Ectodermal cell (in vitro differentiated cells): ENCODE measurements around the gene NSG2.

Experiments used
- H3K27ac ChIP-seq: 2 replicates; pipeline ENCODE4 v1.7.0; 2013; ENCODE audit warnings: mild to moderate bottlenecking, low read depth, low read length; ENCODE audit not compliant: insufficient read depth, poor library complexity, severe bottlenecking
- H3K27me3 ChIP-seq: 2 replicates; pipeline ENCODE4 v1.7.0; 2013; ENCODE audit warnings: mild to moderate bottlenecking, low read length; ENCODE audit not compliant: insufficient read depth, control insufficient read depth, poor library complexity, severe bottlenecking
- H3K36me3 ChIP-seq: one replicate; pipeline ENCODE4 v1.7.0; 2013; ENCODE audit warnings: low read length; ENCODE audit not compliant: control insufficient read depth, insufficient read depth
- H3K4me1 ChIP-seq: one replicate; pipeline ENCODE4 v1.7.0; 2013; ENCODE audit warnings: low read length; ENCODE audit not compliant: control insufficient read depth, insufficient read depth
- H3K4me3 ChIP-seq: 2 replicates; pipeline ENCODE4 v1.7.0; 2013; ENCODE audit warnings: low read depth, low read length, control low read depth; ENCODE audit not compliant: insufficient read depth
- H3K9me3 ChIP-seq: 2 replicates; pipeline ENCODE4 v1.7.0; 2013; ENCODE audit warnings: mild to moderate bottlenecking, low read length, moderate library complexity; ENCODE audit not compliant: control insufficient read depth
- WGBS, 2 experiments: methylation state at CpG; one replicate each; pipeline ENCODE4 v1.1.7; 2013; ENCODE audit warnings: missing lambda C conversion rate in 2 of 2; 5-methylcytosine and 5-hydroxymethylcytosine counted together

NSG2 gene

DNA sequence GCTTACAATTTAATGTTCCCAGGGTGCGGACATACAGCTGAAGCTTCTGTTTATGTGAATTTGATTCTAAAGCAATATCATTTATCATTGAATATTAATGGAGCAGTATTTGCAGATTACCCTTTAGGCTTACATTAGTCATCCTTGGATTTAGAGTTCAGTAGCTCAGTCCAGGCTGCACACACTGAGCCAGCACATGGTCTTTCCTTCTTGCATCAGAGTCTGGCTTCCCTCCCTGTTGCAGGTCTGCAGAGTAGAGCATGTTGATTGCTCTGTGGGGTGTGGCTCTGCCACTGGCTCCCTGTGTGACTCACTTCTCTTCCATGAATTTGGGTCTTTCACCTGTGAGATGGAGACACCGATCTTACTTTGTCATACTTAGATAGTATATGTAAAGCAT is 36.8 kb downstream of the NSG2 start:
- H3K4me1 ChIP-seq = peaks cover 5% of the 10 kb centered on the region
- 86 to 100% methylated on average over 1 to 2 of the region's 2 CpGs for WGBS, 2 experiments

DNA sequence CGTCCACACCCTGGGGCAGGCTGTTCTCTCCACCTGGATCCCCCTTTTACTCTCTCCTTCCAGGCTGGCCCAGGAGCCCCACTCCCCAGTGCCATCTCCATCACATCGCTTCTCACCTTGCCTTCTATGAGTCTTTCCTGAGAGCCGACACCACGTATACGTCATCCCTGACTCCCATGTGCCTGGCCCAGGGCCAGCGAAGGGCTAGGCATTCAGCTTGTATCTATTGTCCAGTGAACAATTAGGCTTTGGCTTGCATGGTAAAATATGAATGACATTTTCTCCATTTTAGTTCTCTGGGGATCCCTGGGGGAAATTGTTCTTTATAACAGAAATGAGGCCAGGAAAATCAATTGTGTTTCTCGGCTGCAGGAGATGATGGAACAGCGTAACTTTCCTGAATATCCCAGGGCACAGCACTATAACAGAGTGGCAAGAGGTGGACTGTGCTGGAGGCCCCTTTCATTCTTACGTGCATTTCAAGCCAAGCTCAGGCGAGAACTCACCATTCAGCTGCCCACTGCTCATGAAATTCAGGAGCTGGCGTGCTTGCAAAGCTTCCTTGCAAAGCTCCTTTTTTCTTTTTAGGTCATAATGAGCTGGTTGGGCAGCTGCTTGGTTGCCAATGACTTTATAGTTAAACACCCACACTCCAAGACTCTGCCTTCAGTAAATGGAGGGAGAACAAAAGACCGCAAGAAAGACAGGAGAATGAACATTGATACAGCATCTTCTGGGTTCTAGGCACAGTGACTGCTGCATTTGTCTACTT is 37.7 kb downstream of the NSG2 start:
- Histone ChIP-seq H3K27me3 (no peaks in the 10 kb centered on the region), H3K4me1 (peaks cover 5% of the 10 kb centered on the region), H3K27ac (no peak overlapping the region), H3K36me3 (no peaks in the 10 kb centered on the region), H3K9me3 (no peaks in the 10 kb centered on the region), H3K4me3 (no peak overlapping the region)
- 92 to 93% methylated on average over 12 of the region's 12 CpGs for WGBS, 2 experiments

More for the DNA sequence above, 36.8 kb downstream of the NSG2 start:
- H3K4me3 ChIP-seq = no peak overlapping the region
- no peaks in the 10 kb centered on the region for H3K36me3 ChIP-seq
- H3K27me3 ChIP-seq = no peaks in the 10 kb centered on the region
- no peaks in the 10 kb centered on the region for H3K9me3 ChIP-seq
- H3K27ac ChIP-seq = no peak overlapping the region

DNA sequence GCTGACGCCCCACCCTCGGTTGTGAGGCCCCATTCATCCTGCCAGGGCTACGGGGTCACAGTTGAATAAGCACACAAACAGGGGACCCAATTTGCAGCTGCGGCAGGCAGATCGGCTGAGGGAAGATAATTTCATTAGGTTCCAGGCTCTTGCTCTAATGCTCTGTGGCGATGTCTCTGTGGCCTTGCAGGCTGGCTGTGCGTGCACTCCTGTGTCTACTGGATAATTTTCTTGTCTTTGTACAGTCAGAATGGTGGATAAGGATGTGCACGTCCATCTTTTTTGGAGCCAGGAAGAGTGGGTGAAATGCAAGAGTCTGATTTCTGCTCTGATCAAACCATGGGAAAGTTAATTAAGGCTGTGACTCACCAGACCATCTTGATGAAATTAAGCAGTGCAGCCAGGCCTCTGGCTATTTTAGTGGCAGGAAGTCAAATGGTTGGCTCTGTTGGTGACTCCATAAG is 39.2 kb downstream of the NSG2 start:
- Histone ChIP-seq H3K4me1 (peaks cover 5% of the 10 kb centered on the region), H3K27me3 (no peaks in the 10 kb centered on the region), H3K36me3 (no peaks in the 10 kb centered on the region), H3K9me3 (no peaks in the 10 kb centered on the region), H3K4me3 (no peak overlapping the region), H3K27ac (no peak overlapping the region)
- 80 to 82% methylated on average over 8 of the region's 8 CpGs for WGBS, 2 experiments

DNA sequence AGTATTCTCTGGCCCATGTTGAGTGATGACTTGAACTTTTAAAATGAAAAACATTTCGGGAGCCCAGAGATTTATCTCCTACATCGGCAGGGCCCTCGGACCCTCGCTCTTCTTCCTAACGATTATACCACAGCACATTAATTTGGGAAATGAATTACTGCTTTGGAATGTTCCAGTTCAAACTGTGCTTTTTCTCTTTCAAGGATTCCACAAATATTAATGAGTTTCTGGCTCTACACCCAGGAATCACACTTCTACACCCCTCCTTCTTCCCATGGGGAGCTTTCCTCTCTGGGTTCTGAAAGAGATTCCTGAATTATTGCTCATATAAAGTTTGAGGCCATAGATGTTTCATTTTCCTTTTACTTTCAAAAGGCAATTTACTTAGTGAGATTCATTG is 41.2 kb downstream of the NSG2 start:
- Histone ChIP-seq H3K36me3 (no peaks in the 10 kb centered on the region), H3K4me1 (peaks cover 5% of the 10 kb centered on the region), H3K27ac (no peak overlapping the region), H3K4me3 (no peak overlapping the region), H3K9me3 (no peaks in the 10 kb centered on the region), H3K27me3 (no peaks in the 10 kb centered on the region)
- 94 to 96% methylated on average over 5 of the region's 5 CpGs for WGBS, 2 experiments

DNA sequence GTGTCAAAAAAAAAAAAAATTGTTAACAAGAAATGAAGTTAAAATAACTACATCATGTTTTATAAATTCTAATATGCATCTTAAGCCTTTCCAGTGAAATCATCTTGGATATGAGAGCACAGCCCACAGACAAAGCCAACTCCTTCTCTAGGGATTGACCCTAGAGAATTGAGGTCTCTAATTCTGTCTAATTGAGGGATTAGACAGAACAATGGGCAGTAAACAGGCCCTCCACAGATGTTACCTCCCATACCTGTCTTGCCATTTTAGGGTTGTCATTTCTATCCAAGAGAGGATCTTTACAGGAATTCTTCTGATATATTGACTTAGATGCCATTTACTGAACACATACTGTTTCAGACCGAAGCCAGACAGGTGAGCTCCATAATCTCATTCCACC is 42.3 kb downstream of the NSG2 start:
- H3K9me3 ChIP-seq = no peaks in the 10 kb centered on the region
- no peak overlapping the region for H3K27ac ChIP-seq
- no peaks in the 10 kb centered on the region for H3K27me3 ChIP-seq
- H3K4me1 ChIP-seq = peaks cover 5% of the 10 kb centered on the region
- no peak overlapping the region for H3K4me3 ChIP-seq
- 86 to 95% methylated on average over 1 of the region's 1 CpG for WGBS, 2 experiments
- no peaks in the 10 kb centered on the region for H3K36me3 ChIP-seq

DNA sequence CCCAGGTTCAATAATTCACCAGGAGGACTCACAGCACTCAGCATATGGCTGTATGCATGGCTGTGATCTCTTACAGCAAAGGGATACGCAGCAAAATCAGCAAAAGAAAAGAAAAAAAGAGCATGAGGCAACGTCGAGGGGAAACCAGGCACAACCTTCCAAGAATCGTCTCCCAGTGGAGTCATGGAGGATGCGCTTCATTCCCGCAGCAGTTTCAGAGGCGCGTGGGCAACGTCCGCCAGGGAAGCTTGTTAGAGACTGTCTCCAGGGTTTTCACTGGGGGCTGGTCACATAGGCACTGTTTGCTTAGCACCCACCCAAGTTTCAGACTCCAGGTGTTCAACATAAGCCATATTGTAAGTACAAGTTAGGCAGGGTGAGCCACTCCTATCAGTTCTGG is 44.6 kb downstream of the NSG2 start:
- H3K9me3 ChIP-seq = no peaks in the 10 kb centered on the region
- no peak overlapping the region for H3K4me3 ChIP-seq
- WGBS, 2 experiments = 90 to 92% methylated on average over 10 of the region's 10 CpGs
- no peak overlapping the region for H3K27ac ChIP-seq
- no peaks in the 10 kb centered on the region for H3K4me1 ChIP-seq
- H3K36me3 ChIP-seq = no peaks in the 10 kb centered on the region
- H3K27me3 ChIP-seq = no peaks in the 10 kb centered on the region

DNA sequence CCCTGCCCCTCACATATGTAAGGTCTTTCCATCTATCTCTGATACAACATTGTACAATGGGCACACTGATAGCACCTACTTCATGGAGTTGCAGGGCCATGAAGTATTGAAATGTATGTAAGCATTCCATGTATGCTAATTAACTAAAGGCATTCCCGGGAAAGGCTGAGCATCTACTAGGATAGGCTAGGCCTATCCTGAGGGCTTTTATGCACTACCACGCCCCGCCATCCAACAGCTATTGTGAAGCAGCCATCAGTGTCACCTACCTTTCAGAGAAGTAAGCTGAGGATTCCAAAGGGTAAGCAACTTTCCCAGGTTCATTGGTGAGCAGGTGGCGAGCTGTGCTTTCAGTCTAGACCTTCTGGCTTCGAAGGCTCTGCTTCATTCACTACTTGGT is 47.6 kb downstream of the NSG2 start:
- no peaks in the 10 kb centered on the region for H3K36me3 ChIP-seq
- no peak overlapping the region for H3K27ac ChIP-seq
- H3K9me3 ChIP-seq = no peaks in the 10 kb centered on the region
- H3K4me1 ChIP-seq = no peaks in the 10 kb centered on the region
- WGBS, 2 experiments = 84 to 86% methylated on average over 5 of the region's 5 CpGs
- no peaks in the 10 kb centered on the region for H3K27me3 ChIP-seq
- no peak overlapping the region for H3K4me3 ChIP-seq

DNA sequence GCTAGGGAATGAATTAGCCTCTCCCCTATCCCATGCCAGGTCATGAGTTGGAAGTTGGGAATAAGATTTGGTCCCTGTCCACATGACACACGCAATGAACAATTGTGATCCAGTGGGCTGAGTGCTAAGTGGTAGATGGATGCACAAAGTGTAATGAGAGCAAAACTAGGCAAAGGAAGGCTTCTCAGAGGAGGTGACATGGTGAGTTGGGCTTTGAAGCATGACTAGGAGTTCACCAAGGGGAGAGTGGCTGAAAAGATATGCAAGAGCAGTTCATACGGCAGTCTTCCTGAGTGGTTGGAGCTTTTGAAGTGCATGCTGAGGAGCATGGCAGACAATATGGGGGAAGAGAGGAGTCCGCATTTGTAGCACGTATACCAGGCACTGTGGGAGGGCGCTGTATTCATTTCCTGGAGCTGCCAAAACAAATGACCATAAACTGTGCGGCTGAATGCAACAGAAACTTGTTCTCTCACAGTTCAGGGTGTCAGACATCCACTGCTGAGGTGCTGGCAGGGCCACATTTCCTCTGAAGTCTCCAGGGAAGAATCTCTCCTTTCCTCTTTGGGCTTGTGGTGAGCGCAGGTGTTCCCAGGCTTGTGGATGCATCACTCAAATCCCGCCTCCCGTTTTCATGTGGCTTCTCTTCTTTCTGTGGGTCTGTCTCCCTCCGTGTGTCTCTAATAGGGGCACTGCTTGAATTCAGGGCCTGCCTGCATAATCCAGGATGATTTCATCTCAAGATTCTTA is 49.5 kb downstream of the NSG2 start:
- Histone ChIP-seq H3K36me3 (no peaks in the 10 kb centered on the region), H3K27me3 (no peaks in the 10 kb centered on the region), H3K9me3 (no peaks in the 10 kb centered on the region), H3K27ac (no peak overlapping the region), H3K4me1 (no peaks in the 10 kb centered on the region), H3K4me3 (no peak overlapping the region)
- 86 to 87% methylated on average over 10 of the region's 10 CpGs for WGBS, 2 experiments

DNA sequence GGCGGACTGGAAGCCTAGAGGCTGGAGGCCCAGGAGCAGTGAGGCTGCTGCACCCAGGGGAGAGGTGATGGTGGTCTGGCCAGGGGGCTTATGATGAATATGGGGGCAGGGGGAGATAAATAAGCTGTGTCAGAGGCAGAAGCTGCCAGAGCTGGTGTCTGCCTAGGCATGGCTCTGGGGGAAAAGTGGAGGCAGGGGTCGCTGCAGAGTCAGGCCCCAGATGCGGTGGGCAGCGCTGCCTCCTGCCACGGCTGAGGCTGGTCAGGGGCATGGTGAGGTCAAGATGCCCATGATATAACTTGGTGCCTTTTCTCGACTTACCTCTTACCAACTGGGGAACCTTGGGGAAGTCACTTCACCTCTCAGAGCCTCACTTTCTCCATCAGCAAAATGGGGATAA is 51.1 kb downstream of the NSG2 start:
- no peaks in the 10 kb centered on the region for H3K36me3 ChIP-seq
- H3K4me1 ChIP-seq = no peaks in the 10 kb centered on the region
- 85 to 94% methylated on average over 6 of the region's 6 CpGs for WGBS, 2 experiments
- no peaks in the 10 kb centered on the region for H3K27me3 ChIP-seq
- no peak overlapping the region for H3K4me3 ChIP-seq
- no peaks in the 10 kb centered on the region for H3K9me3 ChIP-seq
- no peak overlapping the region for H3K27ac ChIP-seq

DNA sequence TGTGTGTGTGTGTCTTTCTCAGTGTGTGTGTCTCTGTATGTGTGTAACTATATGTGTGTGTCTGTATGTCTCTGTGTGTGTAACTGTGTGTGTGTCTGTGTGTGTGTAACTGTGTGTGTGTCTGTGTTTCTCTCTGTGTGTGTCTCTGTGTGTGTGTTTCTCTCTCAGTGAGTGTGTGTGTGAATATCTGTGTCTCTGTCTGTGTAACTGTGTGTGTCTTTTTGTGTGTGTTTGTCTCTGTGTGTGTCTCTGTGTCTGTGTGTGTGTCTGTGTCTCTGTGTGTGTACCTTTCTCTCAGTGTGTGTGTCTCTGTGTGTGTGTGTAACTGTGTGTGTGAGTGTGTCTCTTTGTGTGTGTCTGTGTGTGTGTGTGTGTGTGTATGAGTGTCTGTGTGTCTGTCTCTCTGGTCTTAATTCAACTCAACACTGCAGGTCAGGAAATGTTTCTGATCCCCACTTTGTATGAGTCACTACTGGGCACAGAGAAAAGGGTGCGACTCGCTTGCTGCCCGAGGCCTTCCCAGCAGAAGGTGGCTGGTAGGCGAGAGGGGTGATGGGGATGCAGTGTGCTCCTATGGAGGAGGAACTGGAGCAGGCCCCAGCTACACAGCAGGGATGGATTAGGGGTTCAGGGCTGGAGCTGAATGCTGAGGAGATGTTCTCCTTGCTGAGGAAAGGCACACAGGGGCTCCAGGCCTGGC is 52.1 kb downstream of the NSG2 start:
- no peaks in the 10 kb centered on the region for H3K27me3 ChIP-seq
- no peaks in the 10 kb centered on the region for H3K4me1 ChIP-seq
- no peaks in the 10 kb centered on the region for H3K9me3 ChIP-seq
- no peaks in the 10 kb centered on the region for H3K36me3 ChIP-seq
- no peak overlapping the region for H3K4me3 ChIP-seq
- H3K27ac ChIP-seq = no peak overlapping the region
- WGBS, 2 experiments = 91% methylated on average over 4 of the region's 4 CpGs
